Activated CD8-positive, alpha-beta memory T cell treated with anti-CD3 and anti-CD28 coated beads for 24 hours (primary cell): Measurements from ENCODE around the gene DLL1.

Experiments used
- DNase-seq: peaks from one replicate; pipeline ENCODE4 v3.0.0-alpha.2; 2020

Gene DLL1

DNA sequence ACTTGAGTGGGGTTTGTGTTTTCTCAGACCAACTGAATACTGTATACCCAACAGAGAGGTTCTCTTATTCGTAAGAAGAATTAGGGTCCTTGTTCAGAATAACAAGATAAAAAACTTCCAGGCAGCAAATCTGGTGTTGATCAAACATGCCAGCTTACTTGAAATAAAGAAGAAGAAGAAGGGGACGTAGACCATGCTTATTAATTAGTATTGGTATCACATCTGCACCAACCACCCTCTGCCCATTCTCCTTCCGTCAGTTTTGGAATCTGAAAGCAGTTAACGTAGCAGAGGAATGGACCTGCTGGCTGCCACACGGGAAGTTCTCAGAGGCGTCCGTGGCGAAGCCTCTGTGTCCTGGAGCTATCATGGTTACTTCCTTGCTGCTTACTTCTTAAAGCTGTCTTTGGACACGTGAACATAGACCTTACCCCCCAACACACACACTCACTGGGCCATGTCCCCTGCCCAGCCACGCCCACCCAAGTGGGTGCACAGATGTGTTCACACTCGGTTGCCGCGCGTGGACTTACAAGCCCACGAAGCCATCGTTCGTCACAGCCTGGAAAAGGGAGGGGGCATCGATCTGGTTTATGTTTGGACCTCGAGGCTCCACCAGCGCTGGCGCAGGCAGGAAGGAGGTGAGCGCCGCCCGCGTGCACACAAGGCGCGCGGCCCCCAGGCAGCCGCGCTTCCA is 4.1 kb upstream of the DLL1 start:
- peak; percentile 55 for DNase-seq

GRCh38 chr6:170294298-170294730 is 3.4 kb upstream of the DLL1 start:
- peak; percentile 53 for DNase-seq

DNA sequence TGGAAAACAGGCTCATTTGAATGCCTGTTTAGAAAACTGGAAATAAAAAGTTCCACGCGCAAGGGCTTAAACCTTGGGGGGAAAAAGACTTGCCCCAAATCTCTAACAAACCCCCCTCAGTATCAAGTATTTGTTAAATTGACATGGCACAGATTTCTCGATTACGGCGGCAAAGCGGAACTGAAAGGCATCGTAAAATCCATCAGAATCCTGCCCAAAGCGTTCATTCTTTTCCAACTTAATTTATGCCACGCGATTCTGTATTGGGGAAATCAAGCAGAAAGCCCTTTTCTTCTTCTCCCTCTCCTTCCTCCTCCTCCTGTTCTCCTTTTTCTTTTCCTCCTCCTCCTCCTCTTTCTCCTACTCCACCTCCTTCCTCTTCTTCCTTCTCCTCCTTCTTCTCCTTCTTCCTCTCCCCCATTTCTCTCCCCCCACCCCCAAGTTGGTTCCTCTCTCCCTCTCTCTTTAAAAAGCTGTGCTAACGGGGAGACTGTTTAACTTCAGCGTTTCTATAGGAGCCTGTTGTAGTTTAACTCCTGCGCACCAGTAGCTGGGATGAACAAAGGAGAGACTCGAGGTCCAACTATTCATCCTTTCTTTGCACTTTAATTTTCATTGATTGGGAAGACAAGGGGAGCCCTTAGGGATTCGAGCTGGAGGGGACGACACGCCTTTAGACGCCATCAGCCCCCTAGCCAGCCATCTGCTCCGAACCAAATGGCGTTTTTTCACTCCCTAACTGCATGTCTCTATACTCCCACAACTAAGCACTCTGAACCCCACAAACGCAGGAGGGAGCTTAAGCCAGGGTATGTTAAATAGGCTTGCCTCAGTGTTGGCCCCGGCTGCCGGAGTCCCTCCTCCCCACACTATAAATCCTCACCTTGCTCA is 2.7 kb upstream of the DLL1 start:
- DNase-seq = peak; percentile 57

GRCh38 chr6:170292407-170293158 is 1.7 kb upstream of the DLL1 start:
- peak; percentile 65 for DNase-seq

DNA sequence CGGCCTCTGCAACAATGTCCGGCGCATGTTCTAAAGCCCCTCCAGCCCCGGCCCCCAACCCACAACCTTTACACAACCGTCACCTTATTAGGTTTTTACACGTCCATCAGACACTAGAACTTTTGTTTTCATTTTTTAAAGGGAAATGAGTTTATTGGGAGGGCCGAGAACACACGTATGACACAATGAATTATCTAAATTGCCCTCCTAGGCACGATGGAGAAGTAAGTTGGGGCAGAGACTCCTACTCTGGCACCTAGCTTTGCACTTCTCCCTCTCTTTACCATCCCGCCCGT is 1.2 kb upstream of the DLL1 start:
- DNase-seq = no peak

- DNase-seq = peak; percentile 73
Observed at GRCh38 chr6:170291271-170292110, 613 bp upstream of the DLL1 start.

DNA sequence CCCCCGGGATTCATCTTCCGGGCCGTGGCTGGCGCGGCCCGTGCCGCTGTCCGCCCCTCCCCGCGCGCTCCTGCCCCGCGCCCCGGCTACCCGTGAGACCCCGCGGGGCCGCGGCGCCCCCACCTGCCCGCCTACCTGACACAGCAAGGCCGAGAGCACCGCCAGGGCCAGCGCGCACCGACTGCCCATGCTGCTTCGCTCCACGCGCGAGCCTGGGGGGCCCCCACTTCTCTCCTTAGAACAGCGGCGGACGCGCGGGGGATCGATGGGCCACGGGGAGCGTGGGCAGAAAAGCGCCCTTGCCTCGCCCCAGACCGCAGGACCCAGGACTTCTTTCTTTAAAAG is 955 bp downstream of the DLL1 start:
- DNase-seq = peak; percentile 66

DNA sequence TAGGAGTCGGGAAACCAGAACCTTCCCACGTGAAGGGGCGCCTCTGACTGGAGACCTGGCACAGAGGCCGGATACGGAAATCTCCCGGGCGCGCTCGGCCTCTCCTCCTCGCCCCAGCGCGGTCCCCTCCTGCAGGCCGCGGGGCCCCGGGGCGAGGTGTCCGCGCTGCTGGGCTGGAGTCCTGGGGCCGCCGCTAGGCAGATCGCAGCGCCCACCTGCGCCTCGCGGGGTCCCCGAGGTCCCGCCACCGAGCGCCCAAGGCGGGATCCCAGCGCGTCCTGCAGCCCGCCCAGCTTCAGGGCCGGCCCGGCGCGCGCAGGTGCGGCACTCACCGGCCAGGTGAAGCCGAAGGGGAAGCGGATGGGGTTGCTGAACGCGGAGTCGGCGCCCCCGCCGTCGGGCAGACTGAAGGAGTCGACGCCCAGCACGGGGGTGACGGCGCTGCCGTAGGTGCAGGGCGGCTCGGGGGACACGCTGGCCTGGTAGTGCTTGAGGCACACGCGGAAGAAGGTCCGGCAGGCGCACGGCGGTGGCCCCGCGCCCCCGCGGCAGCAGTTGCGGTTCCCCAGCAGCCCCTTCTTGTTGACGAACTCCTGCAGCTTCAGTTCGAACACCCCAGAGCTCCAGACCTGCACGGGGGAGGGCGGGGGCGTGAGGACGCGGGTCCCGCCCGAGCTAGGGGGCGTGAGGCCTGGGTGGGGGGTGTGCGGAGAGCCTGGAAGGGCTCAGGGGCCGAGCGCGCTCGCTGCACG is 1.5 kb downstream of the DLL1 start:
- peak; percentile 70 for DNase-seq

DNA sequence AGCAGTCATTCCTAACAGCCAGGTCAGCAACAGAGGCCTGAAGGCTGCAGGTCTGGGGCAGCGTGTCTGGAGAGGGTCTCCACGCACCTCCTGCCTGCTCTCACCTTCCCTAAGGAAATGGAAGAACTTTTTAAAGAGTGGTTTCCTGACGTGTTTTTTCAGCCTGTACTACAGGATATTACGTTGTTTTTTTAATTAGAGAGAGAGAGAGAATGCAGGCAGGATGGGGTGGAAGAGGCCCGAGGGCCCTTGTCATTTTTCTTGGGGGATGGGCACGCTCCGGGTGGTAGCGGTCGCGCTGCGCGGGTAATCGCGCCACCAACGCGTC is 2.1 kb downstream of the DLL1 start:
- DNase-seq = no peak

- peak; percentile 56 for DNase-seq
Observed at GRCh38 chr6:170288091-170288631, 2.7 kb downstream of the DLL1 start.

DNA sequence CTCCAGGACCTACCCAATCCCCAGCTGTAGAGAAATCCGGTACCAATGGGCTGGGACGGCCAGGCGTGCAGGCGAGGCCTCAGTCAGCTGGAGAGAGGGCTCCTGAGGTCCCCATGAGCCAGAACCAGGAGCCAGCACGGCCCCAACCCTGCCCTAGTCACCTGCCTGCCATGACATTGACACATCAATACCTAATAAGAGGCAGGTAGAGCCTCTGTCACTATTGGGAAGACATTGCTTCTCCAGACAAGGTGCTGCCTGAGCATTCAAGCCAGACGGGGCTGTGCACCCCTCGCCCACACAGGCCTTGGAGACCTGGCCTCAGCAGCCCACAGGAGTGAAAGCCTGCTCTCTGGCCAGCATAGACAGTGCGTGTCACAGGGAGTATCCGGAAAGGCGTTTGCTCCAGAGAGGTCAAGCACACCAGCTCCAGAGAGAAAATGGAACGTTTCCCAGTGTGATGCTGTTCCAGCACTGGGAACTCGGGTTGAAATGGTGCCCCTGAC is 3.5 kb downstream of the DLL1 start:
- peak; percentile 46 for DNase-seq

- no peak for DNase-seq
Observed at GRCh38 chr6:170286934-170287265, 4.0 kb downstream of the DLL1 start.

DNA sequence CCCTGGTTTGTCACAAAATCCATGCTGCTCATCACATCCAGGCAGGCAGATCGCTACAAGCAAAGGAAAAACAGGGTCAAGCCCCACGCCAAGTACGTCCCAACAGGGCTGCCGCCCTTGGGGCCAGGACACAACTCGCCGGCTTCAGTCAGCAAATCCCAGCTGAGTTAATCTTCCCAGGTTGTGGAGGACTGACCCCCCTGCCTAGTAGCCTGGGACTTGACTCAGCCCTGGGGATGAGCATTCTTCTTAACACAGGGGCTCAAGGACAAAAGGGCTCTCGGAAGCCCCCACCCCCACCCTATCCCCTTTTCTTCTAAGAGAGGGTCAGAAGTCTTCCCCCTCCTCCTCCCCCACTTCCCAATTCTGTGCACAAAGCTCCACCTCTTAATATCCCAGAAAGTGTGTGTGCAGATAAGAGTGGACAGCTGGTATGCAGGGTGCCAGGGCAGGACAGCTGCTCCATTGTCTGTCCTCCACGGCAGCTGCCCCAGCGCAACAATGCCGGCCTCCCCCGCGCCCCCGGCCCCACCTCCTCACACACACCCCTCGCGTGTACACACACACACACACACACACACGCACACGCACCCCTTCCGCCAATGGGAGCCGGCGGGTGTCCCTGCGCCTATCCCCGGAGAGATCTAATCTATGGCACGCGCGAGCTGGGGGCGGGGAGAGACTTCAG is 4.5 kb downstream of the DLL1 start:
- DNase-seq = no peak

DNA sequence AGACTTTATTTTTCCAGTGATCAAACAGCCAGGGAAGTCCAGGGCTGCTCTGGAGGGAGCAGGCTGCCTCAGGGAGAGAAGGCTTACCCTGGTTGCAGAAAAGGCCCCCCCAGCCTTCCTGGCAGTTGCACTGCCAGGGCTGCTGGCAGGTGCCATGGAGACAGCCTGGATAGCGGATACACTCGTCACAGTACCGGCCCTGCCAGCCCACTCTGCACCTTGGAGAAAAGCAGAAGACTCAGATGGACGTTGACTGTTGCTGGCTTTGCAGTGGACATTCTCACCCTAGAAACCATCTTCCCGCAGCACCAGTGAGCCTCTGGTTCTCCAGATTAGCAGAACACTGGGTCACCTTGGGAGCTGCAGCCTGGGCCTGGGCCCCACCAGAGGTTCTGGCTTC is 5.4 kb downstream of the DLL1 start:
- no peak for DNase-seq

GRCh38 chr6:170284866-170285469 is 5.9 kb downstream of the DLL1 start:
- DNase-seq = peak; percentile 51

DNA sequence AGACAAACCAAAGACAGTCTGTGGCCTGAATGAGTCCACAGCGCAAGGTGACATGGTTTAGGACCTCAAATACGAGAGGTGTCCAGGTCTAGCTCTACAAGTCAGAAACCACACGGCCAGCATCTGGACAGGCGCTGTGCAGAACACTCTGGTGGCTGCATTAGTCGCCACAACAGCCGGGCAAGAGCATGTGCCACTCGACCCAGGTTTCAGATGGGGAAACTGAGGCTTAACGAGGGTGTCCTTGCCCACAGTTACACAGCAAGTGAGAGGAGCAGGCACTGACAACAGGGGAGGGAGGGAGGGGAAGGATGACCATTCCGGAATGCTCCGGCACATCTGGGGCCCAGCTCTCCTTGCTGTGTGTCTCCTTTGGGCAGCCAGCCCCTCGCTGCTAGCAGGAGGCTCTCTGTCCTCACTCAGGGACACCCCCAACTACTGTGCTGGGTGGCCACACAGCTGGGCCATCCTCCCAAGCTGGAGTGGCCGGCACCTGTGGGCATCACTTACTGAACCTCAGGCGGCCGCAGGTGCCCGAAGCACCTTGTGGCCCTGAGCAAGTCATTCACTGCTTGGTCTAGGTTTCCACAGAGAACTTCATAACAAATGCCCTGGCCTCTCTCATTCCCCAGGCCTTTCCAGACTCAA is 6.6 kb downstream of the DLL1 start:
- DNase-seq = peak; percentile 47

DNA sequence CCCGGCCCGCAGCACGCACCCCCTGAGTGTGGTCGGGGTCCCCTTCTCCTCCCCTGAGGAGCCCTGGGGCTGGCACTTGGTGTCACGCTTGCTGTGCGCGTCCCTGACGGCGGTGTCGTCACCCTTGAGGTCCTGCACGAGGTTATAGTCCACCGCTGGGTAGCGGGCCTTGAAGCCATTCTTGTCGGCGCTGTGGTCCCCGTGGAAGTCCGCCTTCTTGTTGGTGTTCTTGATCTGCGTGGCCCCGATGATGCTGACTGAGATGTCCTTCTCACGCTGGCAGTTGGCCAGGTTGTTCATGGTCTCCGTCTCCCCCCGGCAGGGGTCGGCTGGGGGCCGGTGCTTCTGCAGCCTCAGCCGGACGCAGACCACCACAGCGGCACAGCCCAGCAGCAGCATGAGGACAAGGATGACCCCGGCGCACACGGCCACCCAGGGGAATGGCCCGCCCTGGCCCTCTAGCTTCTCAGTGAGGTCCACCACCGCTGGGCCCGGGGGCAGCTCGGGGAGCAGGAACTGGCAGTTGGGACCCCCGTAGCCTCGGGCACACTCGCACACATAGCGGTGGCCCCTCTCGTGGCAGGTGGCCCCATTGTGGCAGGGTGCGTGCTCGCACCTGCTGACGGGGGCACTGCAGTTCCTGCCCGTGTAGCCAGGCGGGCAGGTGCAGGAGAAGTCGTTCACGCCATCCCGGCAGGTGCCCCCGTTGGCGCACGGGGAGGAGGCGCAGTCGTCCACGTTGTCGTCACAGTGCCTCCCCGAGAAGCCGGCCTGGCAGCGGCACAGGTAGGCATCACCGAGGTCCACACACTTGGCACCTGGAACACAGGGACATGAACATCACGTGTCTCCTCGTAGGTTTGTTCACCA is 7.4 kb downstream of the DLL1 start:
- no peak for DNase-seq

GRCh38 chr6:170282512-170283158 is 8.2 kb downstream of the DLL1 start:
- no peak for DNase-seq
